Mesenchymal stem cell (in vitro differentiated cells and primary cell): ENCODE results near the gene CD46.

ENCODE experiments used
- DNase-seq: peaks from one replicate; pipeline ENCODE4 v3.0.0-alpha.2; 2013
- H2AFZ ChIP-seq: one replicate; pipeline ENCODE4 v1.6.1; 2013; ENCODE audit warnings: low read depth, mild to moderate bottlenecking, control low read depth, inconsistent platforms, low read length, moderate library complexity
- H2AK5ac ChIP-seq: 2 replicates; pipeline ENCODE4 v1.6.1; 2013; ENCODE audit warnings: low read length, moderate library complexity, mild to moderate bottlenecking, inconsistent platforms; ENCODE audit not compliant: severe bottlenecking
- H2BK120ac ChIP-seq: one replicate; pipeline ENCODE4 v1.6.1; 2013; ENCODE audit warnings: low read depth, mild to moderate bottlenecking, inconsistent platforms, low read length, moderate library complexity
- H2BK12ac ChIP-seq, 2 experiments: one replicate each; pipeline ENCODE4 v1.6.1; 2013; ENCODE audit warnings: inconsistent platforms in 2 of 2, low read length in 2 of 2, mild to moderate bottlenecking in 2 of 2, moderate library complexity in 2 of 2, control low read depth in 1 of 2
- H2BK15ac ChIP-seq: one replicate; pipeline ENCODE4 v1.6.1; 2013; ENCODE audit warnings: mild to moderate bottlenecking, low read depth, inconsistent platforms; ENCODE audit not compliant: poor library complexity, severe bottlenecking
- H2BK5ac ChIP-seq: 2 replicates; pipeline ENCODE4 v1.6.1; 2013; ENCODE audit warnings: low read depth, mild to moderate bottlenecking, low read length, control low read depth, inconsistent platforms; ENCODE audit not compliant: poor library complexity, severe bottlenecking
- H3K14ac ChIP-seq, 2 experiments: one replicate each; pipeline ENCODE4 v1.6.1; 2013; ENCODE audit warnings: inconsistent platforms in 2 of 2, low read length in 2 of 2, control low read depth in 1 of 2, mild to moderate bottlenecking in 1 of 2, moderate library complexity in 1 of 2
- H3K18ac ChIP-seq, 2 experiments: one replicate each; pipeline ENCODE4 v1.6.1; 2013; ENCODE audit warnings: inconsistent platforms in 2 of 2, low read length in 2 of 2, control low read depth in 1 of 2, low read depth in 1 of 2, mild to moderate bottlenecking in 1 of 2
- H3K23ac ChIP-seq, 2 experiments: one replicate each; pipeline ENCODE4 v1.6.1; 2013; ENCODE audit warnings: inconsistent platforms in 2 of 2, low read length in 2 of 2, mild to moderate bottlenecking in 2 of 2, moderate library complexity in 2 of 2, control low read depth in 1 of 2
- H3K27ac ChIP-seq: 2 replicates; pipeline ENCODE4 v1.5.1; 2013; ENCODE audit warnings: mild to moderate bottlenecking, moderate library complexity, low read length, control low read depth, inconsistent platforms; ENCODE audit not compliant: poor library complexity, severe bottlenecking
- H3K27me3 ChIP-seq, 2 experiments: 2 replicates each; pipeline versions ENCODE4 v1.6.1 to v1.7.0; 2013; ENCODE audit warnings: low read length in 2 of 2, mild to moderate bottlenecking in 2 of 2, moderate library complexity in 2 of 2, control low read depth in 1 of 2, inconsistent platforms in 1 of 2; ENCODE audit not compliant: control insufficient read depth in 1 of 2, insufficient read depth in 1 of 2
- H3K36me3 ChIP-seq, 2 experiments: 2 replicates each; pipeline versions ENCODE4 v1.6.1 to v1.7.0; 2013; ENCODE audit warnings: low read length in 2 of 2, control low read depth in 1 of 2, inconsistent platforms in 1 of 2, low read depth in 1 of 2, mild to moderate bottlenecking in 1 of 2; ENCODE audit not compliant: insufficient read depth in 2 of 2, control insufficient read depth in 1 of 2
- H3K4ac ChIP-seq, 2 experiments: one replicate each; pipeline ENCODE4 v1.6.1; 2013; ENCODE audit warnings: inconsistent platforms in 2 of 2, low read length in 2 of 2, mild to moderate bottlenecking in 2 of 2, moderate library complexity in 2 of 2, control low read depth in 1 of 2, low read depth in 1 of 2
- H3K4me1 ChIP-seq: 2 replicates; pipeline ENCODE4 v1.6.1; 2013; ENCODE audit warnings: low read depth, low read length, control low read depth; ENCODE audit not compliant: control insufficient read depth, insufficient read depth
- H3K4me2 ChIP-seq: 2 replicates; pipeline ENCODE4 v1.6.1; 2013; ENCODE audit warnings: low read length, mild to moderate bottlenecking, inconsistent platforms; ENCODE audit not compliant: poor library complexity, severe bottlenecking
- H3K4me3 ChIP-seq, 2 experiments: 2 replicates each; pipeline versions ENCODE4 v1.5.1 to v1.7.0; 2013; ENCODE audit warnings: low read length in 2 of 2, mild to moderate bottlenecking in 2 of 2, control low read depth in 1 of 2, low read depth in 1 of 2; ENCODE audit not compliant: insufficient read depth in 1 of 2
- H3K79me1 ChIP-seq: replicated peaks from 2 replicates; pipeline ENCODE4 v1.6.1; 2013; ENCODE audit warnings: mild to moderate bottlenecking, control low read depth, low read length, inconsistent platforms; ENCODE audit not compliant: poor library complexity, severe bottlenecking
- H3K9ac ChIP-seq: 2 replicates; pipeline ENCODE4 v1.7.0; 2013; ENCODE audit warnings: mild to moderate bottlenecking, low read length, moderate library complexity
- H3K9me3 ChIP-seq: 2 replicates; pipeline ENCODE4 v1.7.0; 2013; ENCODE audit warnings: mild to moderate bottlenecking, low read length; ENCODE audit not compliant: control insufficient read depth
- H4K8ac ChIP-seq: one replicate; pipeline ENCODE4 v1.6.1; 2013; ENCODE audit warnings: inconsistent platforms, mild to moderate bottlenecking, low read length, moderate library complexity
- H4K91ac ChIP-seq: one replicate; pipeline ENCODE4 v1.6.1; 2013; ENCODE audit warnings: mild to moderate bottlenecking, low read length, inconsistent platforms
- WGBS: methylation state at CpG from one replicate; pipeline ENCODE4 v1.1.7; 2013; ENCODE audit warnings: mixed read lengths; 5-methylcytosine and 5-hydroxymethylcytosine counted together

Gene CD46

GRCh38 chr1:207808911-207809555 is 57.2 kb downstream of the CD46 start:
- Histone ChIP-seq H3K14ac (no peak overlapping the region), H3K4me2 (no peak overlapping the region), H3K27me3 (no peaks in the 10 kb centered on the region), H3K9me3 (no peaks in the 10 kb centered on the region), H2BK5ac (no peak overlapping the region), H3K79me1 (peaks cover 2% of the 10 kb centered on the region), H2BK15ac (no peak overlapping the region), H3K4me1 (peaks cover 11% of the 10 kb centered on the region), H3K4ac (no peak overlapping the region), H2AFZ (no peak overlapping the region), H2AK5ac (no peak overlapping the region), H3K23ac (no peak overlapping the region), H2BK120ac (no peak overlapping the region), H3K36me3 (peaks cover 33 to 72% of the 10 kb centered on the region in 2 experiments), H3K9ac (no peak overlapping the region), H4K8ac (no peak overlapping the region), H3K4me3 (no peak overlapping the region), H2BK12ac (no peak overlapping the region), H4K91ac (no peak overlapping the region), H3K18ac (no peak overlapping the region), H3K27ac (no peak overlapping the region)
- 99% methylated on average over 5 of the region's 5 CpGs for WGBS
- DNase-seq: no peak

- no peak overlapping the region for H2BK120ac ChIP-seq
- H3K27ac ChIP-seq: no peak overlapping the region
- H4K91ac ChIP-seq: no peak overlapping the region
- H3K18ac ChIP-seq: no peak overlapping the region
- no peak overlapping the region for H3K4me2 ChIP-seq
- no peak overlapping the region for H2BK15ac ChIP-seq
- peaks cover 11% of the 10 kb centered on the region for H3K4me1 ChIP-seq
- H2BK12ac ChIP-seq: no peak overlapping the region
- H3K4me3 ChIP-seq: no peak overlapping the region
- no peak overlapping the region for H3K9ac ChIP-seq
- no peak overlapping the region for H2AK5ac ChIP-seq
- H3K79me1 ChIP-seq: peaks cover 3% of the 10 kb centered on the region
- H3K23ac ChIP-seq: no peak overlapping the region
- H2BK5ac ChIP-seq: no peak overlapping the region
- no peak overlapping the region for H2AFZ ChIP-seq
- WGBS: 100% methylated on average over 2 of the region's 2 CpGs
- no peak overlapping the region for H3K14ac ChIP-seq
- H4K8ac ChIP-seq: no peak overlapping the region
- DNase-seq: peak; percentile 43
- H3K4ac ChIP-seq: no peak overlapping the region
- H3K27me3 ChIP-seq: no peaks in the 10 kb centered on the region
- no peaks in the 10 kb centered on the region for H3K9me3 ChIP-seq
- H3K36me3 ChIP-seq: peaks cover 27 to 73% of the 10 kb centered on the region in 2 experiments
Observed at GRCh38 chr1:207810173-207810572, 58.3 kb downstream of the CD46 start.

- H3K4ac ChIP-seq: no peak overlapping the region
- no peak overlapping the region for H2BK5ac ChIP-seq
- H2BK12ac ChIP-seq: no peak overlapping the region
- peaks cover 3% of the 10 kb centered on the region for H3K79me1 ChIP-seq
- no peak for DNase-seq
- over 99% methylated on average over 8 of the region's 9 CpGs for WGBS
- H3K36me3 ChIP-seq: peaks cover 33 to 75% of the 10 kb centered on the region in 2 experiments
- peaks cover 11% of the 10 kb centered on the region for H3K4me1 ChIP-seq
- H3K18ac ChIP-seq: no peak overlapping the region
- no peak overlapping the region for H4K8ac ChIP-seq
- no peak overlapping the region for H2BK15ac ChIP-seq
- H3K9ac ChIP-seq: no peak overlapping the region
- no peak overlapping the region for H3K4me3 ChIP-seq
- no peak overlapping the region for H4K91ac ChIP-seq
- no peak overlapping the region for H2BK120ac ChIP-seq
- H3K4me2 ChIP-seq: no peak overlapping the region
- no peaks in the 10 kb centered on the region for H3K27me3 ChIP-seq
- no peak overlapping the region for H2AFZ ChIP-seq
- H3K14ac ChIP-seq: no peak overlapping the region
- no peak overlapping the region for H3K27ac ChIP-seq
- H3K9me3 ChIP-seq: no peaks in the 10 kb centered on the region
- H2AK5ac ChIP-seq: no peak overlapping the region
- H3K23ac ChIP-seq: no peak overlapping the region
Observed at GRCh38 chr1:207810606-207811295, 58.9 kb downstream of the CD46 start.

GRCh38 chr1:207811319-207811718 is 59.5 kb downstream of the CD46 start:
- H3K36me3 ChIP-seq: peaks cover 34 to 81% of the 10 kb centered on the region in 2 experiments
- no peak overlapping the region for H2BK120ac ChIP-seq
- H2BK12ac ChIP-seq: no peak overlapping the region
- no peak overlapping the region for H3K4me2 ChIP-seq
- 93% methylated on average over 8 of the region's 8 CpGs for WGBS
- H4K91ac ChIP-seq: no peak overlapping the region
- no peak overlapping the region for H2BK5ac ChIP-seq
- H3K9me3 ChIP-seq: no peaks in the 10 kb centered on the region
- H3K18ac ChIP-seq: no peak overlapping the region
- H3K23ac ChIP-seq: no peak overlapping the region
- no peak overlapping the region for H3K9ac ChIP-seq
- no peak overlapping the region for H3K4me3 ChIP-seq
- no peaks in the 10 kb centered on the region for H3K27me3 ChIP-seq
- H2AK5ac ChIP-seq: no peak overlapping the region
- no peak overlapping the region for H3K14ac ChIP-seq
- H3K4me1 ChIP-seq: peaks cover 7% of the 10 kb centered on the region
- DNase-seq: no peak
- no peak overlapping the region for H3K27ac ChIP-seq
- H2BK15ac ChIP-seq: no peak overlapping the region
- no peak overlapping the region for H2AFZ ChIP-seq
- H3K4ac ChIP-seq: no peak overlapping the region
- H3K79me1 ChIP-seq: peaks cover 3% of the 10 kb centered on the region
- no peak overlapping the region for H4K8ac ChIP-seq
